Endothelial cell (in vitro differentiated cells): ENCODE measurements around the gene EPS8L3. TPM values are rescaled to one million over a fixed set of nuclear protein-coding genes. Genes with fewer than 3 reads are reported as not detected.
A peak's percentile ranks its signal among the peaks of the same experiment; 100 is the strongest.

Source experiments
- DNase-seq: peaks from one replicate; pipeline ENCODE4 v3.0.0; 2021; ENCODE audit warnings: low spot score
- H3K27ac Mint-ChIP-seq: one replicate; pipeline ENCODE4 v1.8.0; 2021; ENCODE audit warnings: mixed read lengths, inconsistent platforms; ENCODE audit not compliant: unreplicated experiment
- H3K27me3 Mint-ChIP-seq: one replicate; pipeline ENCODE4 v1.8.0; 2021; ENCODE audit warnings: mild to moderate bottlenecking, moderate library complexity, mixed read lengths, inconsistent platforms; ENCODE audit not compliant: unreplicated experiment
- H3K36me3 Mint-ChIP-seq: one replicate; pipeline ENCODE4 v1.8.0; 2021; ENCODE audit warnings: mild to moderate bottlenecking, low read depth, mixed read lengths, inconsistent platforms; ENCODE audit not compliant: unreplicated experiment
- H3K4me1 Mint-ChIP-seq: one replicate; pipeline ENCODE4 v1.8.0; 2021; ENCODE audit warnings: mild to moderate bottlenecking, mixed read lengths, inconsistent platforms; ENCODE audit not compliant: unreplicated experiment
- H3K4me3 Mint-ChIP-seq: one replicate; pipeline ENCODE4 v1.8.0; 2021; ENCODE audit warnings: mild to moderate bottlenecking, mixed read lengths, inconsistent platforms; ENCODE audit not compliant: unreplicated experiment
- H3K9me3 Mint-ChIP-seq: one replicate; pipeline ENCODE4 v1.8.0; 2021; ENCODE audit warnings: mixed read lengths, inconsistent platforms; ENCODE audit not compliant: unreplicated experiment
- CTCF ChIP-seq: fragments of 200-600 bp; sonication (generic); IDR thresholded peaks from one replicate; pipeline ENCODE4 v1.5.0; 2021; ENCODE audit warnings: antibody characterized with exemption; ENCODE audit not compliant: unreplicated experiment
- total RNA-seq: library from RNA; stranded (reverse); fragmentation: NEBNext Ultra II Directional; extraction: Animal tissue kit (Norgen Biotek cat#: 25700); gene quantifications from one replicate; pipeline ENCODE4 v1.2.1, GENCODE V29; 2021; ENCODE audit not compliant: unreplicated experiment

The EPS8L3 gene
- total RNA-seq, 1 donor from 2014 or later = not detected

DNA sequence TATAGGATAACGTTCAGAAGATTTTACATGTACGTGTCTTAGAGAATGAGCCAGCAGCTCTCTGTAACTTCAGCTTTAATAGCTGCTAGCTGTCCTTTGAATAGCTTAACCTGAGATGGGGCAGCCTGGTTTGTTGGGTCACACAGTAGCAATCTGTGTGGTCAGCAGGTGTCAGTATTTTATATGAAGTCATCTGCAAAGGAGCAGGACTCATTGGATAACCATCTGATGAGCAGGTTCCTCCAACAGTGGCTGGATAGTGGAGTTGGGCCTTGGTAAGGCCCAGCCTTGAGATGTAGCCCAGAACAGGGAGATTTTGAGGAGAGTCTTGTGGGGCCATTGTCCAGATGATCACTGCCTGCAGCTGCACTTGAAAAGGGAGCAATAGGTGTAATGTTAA is 45.2 kb downstream of the EPS8L3 start:
- H3K9me3 Mint-ChIP-seq = no peaks in the 10 kb centered on the region
- peaks cover 8% of the 10 kb centered on the region for H3K36me3 Mint-ChIP-seq
- no peak for DNase-seq
- H3K27ac Mint-ChIP-seq = no peak overlapping the region
- H3K4me3 Mint-ChIP-seq = no peak overlapping the region
- no peak for TF ChIP-seq CTCF
- H3K4me1 Mint-ChIP-seq = peaks cover 13% of the 10 kb centered on the region
- peaks cover 4% of the 10 kb centered on the region for H3K27me3 Mint-ChIP-seq

GRCh38 chr1:109717729-109718128 is 46.0 kb downstream of the EPS8L3 start:
- peaks cover 8% of the 10 kb centered on the region for H3K36me3 Mint-ChIP-seq
- H3K4me3 Mint-ChIP-seq = peak overlapping the region; percentile 39
- H3K27ac Mint-ChIP-seq = no peak overlapping the region
- no peak for TF ChIP-seq CTCF
- peaks cover 4% of the 10 kb centered on the region for H3K27me3 Mint-ChIP-seq
- DNase-seq = no peak
- H3K4me1 Mint-ChIP-seq = peaks cover 13% of the 10 kb centered on the region
- H3K9me3 Mint-ChIP-seq = no peaks in the 10 kb centered on the region

DNA sequence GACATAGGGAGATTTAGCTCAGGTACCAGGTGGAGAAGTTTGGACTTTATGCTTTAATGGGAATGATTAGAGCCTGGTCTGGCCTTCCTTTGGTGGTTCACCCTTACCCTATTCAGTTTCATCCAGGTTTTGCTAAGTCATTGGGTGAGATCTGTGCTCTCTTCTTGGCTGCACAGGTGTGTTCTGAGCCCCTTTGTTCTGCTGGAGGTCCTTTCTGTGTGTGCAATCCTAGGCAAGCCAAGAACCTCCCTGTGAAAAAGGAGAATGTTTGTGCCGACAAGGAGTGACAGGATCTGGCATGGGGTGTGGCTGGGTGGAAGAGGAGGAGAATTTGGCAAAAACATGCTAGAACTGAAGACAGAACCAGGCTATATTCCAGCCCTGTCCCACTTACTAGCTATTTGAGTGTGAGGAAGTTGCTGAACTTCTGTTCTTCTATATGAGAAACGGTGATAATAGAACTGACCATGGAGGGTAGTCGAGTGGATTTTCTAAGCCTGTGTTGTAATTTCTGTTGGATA is 47.1 kb downstream of the EPS8L3 start:
- Mint-ChIP-seq H3K27me3 (peaks cover 6% of the 10 kb centered on the region), H3K36me3 (peaks cover 8% of the 10 kb centered on the region), H3K4me1 (peaks cover 13% of the 10 kb centered on the region), H3K27ac (no peak overlapping the region), H3K9me3 (no peaks in the 10 kb centered on the region), H3K4me3 (no peak overlapping the region)
- no peak for DNase-seq
- no peak for TF ChIP-seq CTCF

GRCh38 chr1:109716121-109716520 is 47.6 kb downstream of the EPS8L3 start:
- H3K4me3 Mint-ChIP-seq = no peak overlapping the region
- no peaks in the 10 kb centered on the region for H3K9me3 Mint-ChIP-seq
- no peak for TF ChIP-seq CTCF
- DNase-seq = no peak
- H3K4me1 Mint-ChIP-seq = peaks cover 13% of the 10 kb centered on the region
- peaks cover 7% of the 10 kb centered on the region for H3K27me3 Mint-ChIP-seq
- H3K36me3 Mint-ChIP-seq = peaks cover 8% of the 10 kb centered on the region
- H3K27ac Mint-ChIP-seq = no peak overlapping the region

DNA sequence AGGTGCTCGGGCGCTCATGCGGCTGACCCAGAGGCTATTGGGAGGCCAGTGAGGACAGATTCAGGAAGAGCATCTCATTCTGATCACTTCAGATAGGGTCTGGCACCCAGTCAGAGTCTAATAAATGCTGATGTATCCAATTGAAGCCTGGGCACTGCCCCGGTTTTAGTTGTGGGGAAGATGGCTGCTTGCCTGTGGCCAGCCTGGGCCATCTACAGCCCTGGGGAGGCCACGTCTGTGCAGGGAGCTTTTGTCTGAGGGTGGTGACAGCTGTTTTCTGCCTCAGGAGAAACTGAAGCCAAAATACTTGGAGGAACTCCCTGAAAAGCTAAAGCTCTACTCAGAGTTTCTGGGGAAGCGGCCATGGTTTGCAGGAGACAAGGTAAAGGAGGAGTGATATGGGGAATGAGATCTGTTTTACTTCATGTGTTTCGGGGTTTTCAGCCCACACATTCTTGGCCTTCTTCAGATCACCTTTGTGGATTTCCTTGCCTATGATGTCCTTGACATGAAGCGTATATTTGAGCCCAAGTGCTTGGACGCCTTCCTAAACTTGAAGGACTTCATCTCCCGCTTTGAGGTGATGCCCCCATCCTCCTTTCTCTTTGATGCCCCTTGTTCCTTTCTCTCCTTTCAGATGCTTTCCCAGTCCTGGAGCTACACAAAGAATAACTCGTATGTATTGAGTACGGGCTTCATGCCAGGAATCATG is 48.9 kb downstream of the EPS8L3 start:
- Mint-ChIP-seq H3K36me3 (peaks cover 8% of the 10 kb centered on the region), H3K4me3 (no peak overlapping the region), H3K27ac (no peak overlapping the region), H3K4me1 (peaks cover 13% of the 10 kb centered on the region), H3K27me3 (peaks cover 7% of the 10 kb centered on the region), H3K9me3 (no peaks in the 10 kb centered on the region)
- no peak for DNase-seq
- no peak for TF ChIP-seq CTCF
